GM20000 (cell line): ENCODE results near the gene SYNC.
A peak's percentile ranks its signal among the peaks of the same experiment; 100 is the strongest.
"Not testable (repeated sequence)": the region's sequence is repeated elsewhere in the genome, so short reads cannot be mapped to it uniquely, and the experiment has no call there.

ENCODE experiments used
- DNase-seq: peaks from one replicate; pipeline ENCODE4 v3.0.0; 2012; ENCODE audit warnings: low spot score
- CTCF ChIP-seq: IDR thresholded peaks from 2 replicates; pipeline ENCODE4 v1.5.1; 2012; ENCODE audit warnings: mild to moderate bottlenecking, control low read depth; ENCODE audit errors: extremely low read depth, missing control alignments

SYNC gene

GRCh38 chr1:32713081-32713480, 10.5 kb upstream of the SYNC start:
- no peak for DNase-seq

GRCh38 chr1:32711221-32711620, 8.7 kb upstream of the SYNC start:
- DNase-seq, result not testable (repeated sequence)

More at GRCh38 chr1:32713081-32713480, 10.5 kb upstream of the SYNC start:
- TF ChIP-seq CTCF, result no peak

GRCh38 chr1:32709476-32709875, 6.9 kb upstream of the SYNC start:
- no peak for DNase-seq
- no peak for TF ChIP-seq CTCF

GRCh38 chr1:32709075-32709474, 6.5 kb upstream of the SYNC start:
- no peak for TF ChIP-seq CTCF
- no peak for DNase-seq

GRCh38 chr1:32706491-32706890, 3.9 kb upstream of the SYNC start:
- DNase-seq, result no peak
- TF ChIP-seq CTCF, result no peak

GRCh38 chr1:32705516-32705915, 2.9 kb upstream of the SYNC start:
- TF ChIP-seq CTCF, result no peak
- no peak for DNase-seq

GRCh38 chr1:32703479-32704291, 1.1 kb upstream of the SYNC start:
- peak; percentile 22 for DNase-seq
- no peak for TF ChIP-seq CTCF
